Stomach (tissue), 4 donors: ENCODE measurements around the gene ZNF691.

Source experiments
- CTCF ChIP-seq, 7 experiments: fragments of 450-650 bp in 4 of 7; fragments of 200-600 bp in 3 of 7; sonication (generic) in 3 of 7; IDR thresholded peaks; one replicate each; pipeline ENCODE4 v1.5.1; 2016 to 2019; ENCODE audit warnings: antibody characterized with exemption in 7 of 7, control low read depth in 2 of 7, mild to moderate bottlenecking in 1 of 7
- POLR2A ChIP-seq, 4 donors: fragments of 450-650 bp; IDR thresholded peaks; one replicate each; pipeline ENCODE4 v1.6.1; 2016; ENCODE audit warnings: antibody characterized with exemption in 4 of 4, control low read depth in 2 of 4, mild to moderate bottlenecking in 1 of 4, moderate library complexity in 1 of 4
- POLR2AphosphoS5 ChIP-seq, 3 donors: sonication (generic); formaldehyde crosslinking; IDR thresholded peaks; one replicate each; pipeline ENCODE4 v1.6.1; 2016; ENCODE audit warnings: antibody characterized with exemption in 3 of 3

- TF ChIP-seq CTCF (IDR thresholded peaks at IDR 0.05) (no peak), POLR2A (IDR thresholded peaks at IDR 0.05) (no peak), POLR2AphosphoS5 (IDR thresholded peaks at IDR 0.05) (no peak)
These were observed 740 bp downstream of the ZNF691 start for GRCh38 chr1:42847111-42847595.
